K562 (cell line): ENCODE data around the gene CEP131. TPM values are rescaled to one million over a fixed set of nuclear protein-coding genes. Genes with fewer than 3 reads are reported as not detected.

Experiments used
- BRD9 ChIP-seq: fragments of 450-650 bp; IDR thresholded peaks from 2 replicates; pipeline ENCODE4 v1.6.1; 2018; ENCODE audit warnings: low read depth; ENCODE audit not compliant: partially characterized antibody
- CLOCK ChIP-seq: fragments of 250-450 bp; sonication (Bioruptor Pico); IDR thresholded peaks from 2 replicates; pipeline ENCODE4 v1.4.0; 2020; ENCODE audit warnings: mild to moderate bottlenecking, moderate library complexity, borderline replicate concordance
- CREB5 ChIP-seq: fragments of 250-450 bp; sonication (Bioruptor Pico); IDR thresholded peaks from 2 replicates; pipeline ENCODE4 v1.5.0; 2020; ENCODE audit warnings: mild to moderate bottlenecking
- CTBP1 ChIP-seq: fragments of 450-650 bp; IDR thresholded peaks from 2 replicates; pipeline ENCODE4 v1.6.1; 2016; ENCODE audit warnings: borderline replicate concordance
- SIN3B ChIP-seq: fragments of 450-650 bp; IDR thresholded peaks from 2 replicates; pipeline ENCODE4 v1.6.1; 2017; ENCODE audit warnings: low read depth, mild to moderate bottlenecking, moderate library complexity
- SMARCA4 ChIP-seq: fragments of 450-650 bp; IDR thresholded peaks from 2 replicates; pipeline ENCODE4 v1.6.1; 2016
- TAF9B ChIP-seq: fragments of 450-650 bp; IDR thresholded peaks from 2 replicates; pipeline ENCODE4 v1.6.1; 2018; ENCODE audit warnings: mild to moderate bottlenecking; ENCODE audit not compliant: partially characterized antibody
- U2AF1 ChIP-seq: fragments of 200-400 bp; formaldehyde crosslinking; optimal IDR thresholded peaks from 2 replicates; pipeline ENCODE3; 2017; ENCODE audit warnings: mild to moderate bottlenecking, low read depth, low read length, moderate library complexity
- ZNF511 ChIP-seq: sonication (generic); formaldehyde crosslinking; IDR thresholded peaks from 2 replicates; pipeline ENCODE4 v1.8.0; 2022; ENCODE audit warnings: mild to moderate bottlenecking, missing genetic modification reagents
- polyA plus RNA-seq, 8 experiments: library from polyadenylated mRNA; depleted of rRNA in 4 of 8; stranded (reverse) in 5 of 8; unstranded in 3 of 8; fragments of >200 nt; fragmentation: Nextera tagmentation in 2 of 8; fragmentation: Illumina TruSeq in 1 of 8; extraction: Ambion mirVana in 2 of 8; extraction: Trizol in 1 of 8; gene quantifications; 2 replicates each; pipeline versions ENCODE4 v1.2.1 to v1.2.3, GENCODE V29; 2011 to 2014; ENCODE audit warnings: inconsistent platforms in 1 of 8, missing spikeins in 1 of 8
- total RNA-seq, 7 experiments: library from RNA; depleted of rRNA in 6 of 7; stranded (reverse); fragments of >200 nt in 6 of 7; fragmentation: Illumina TruSeq in 2 of 7; extraction: Trizol in 2 of 7; gene quantifications; 2 replicates each; pipeline versions ENCODE4 v1.2.1 to v1.2.3, GENCODE V29; 2011 to 2021; ENCODE audit warnings: low replicate concordance in 1 of 7

Gene CEP131
- total and polyA plus RNA-seq, 9 of the 15 experiments (the other 6 are each of a cell fraction or from before 2014, with no cell fraction given): 0.24 to 21.2 (median 2.3) TPM

GRCh38 chr17:81176666-81177065 is 46.1 kb downstream of the CEP131 start (continued):
- no peak for TF ChIP-seq CREB5 (CRISPR knock-in tag)
- no peak for TF ChIP-seq CTBP1
- TF ChIP-seq U2AF1: no peak
- TF ChIP-seq BRD9: no peak
- TF ChIP-seq TAF9B: no peak
- TF ChIP-seq SIN3B: no peak
- no peak for TF ChIP-seq CLOCK
- no peak for TF ChIP-seq ZNF511
- TF ChIP-seq SMARCA4: no peak
